PC-3 (cell line): ENCODE results near the gene BMP7.

Source experiments
- EZH2 ChIP-seq: fragments of 300-600 bp; sonication (generic); IDR thresholded peaks from one replicate; pipeline ENCODE4 v1.6.1; 2017; ENCODE audit warnings: antibody characterized with exemption, mild to moderate bottlenecking, low read length; ENCODE audit not compliant: unreplicated experiment
- TF ChIP-seq, protein P1 (sequence below): fragments of 300-600 bp; sonication (generic); conservative IDR thresholded peaks from 2 replicates; pipeline ENCODE4 v1.5.1; 2017; ENCODE audit warnings: antibody characterized with exemption, low read depth, mild to moderate bottlenecking, low read length

DNA sequence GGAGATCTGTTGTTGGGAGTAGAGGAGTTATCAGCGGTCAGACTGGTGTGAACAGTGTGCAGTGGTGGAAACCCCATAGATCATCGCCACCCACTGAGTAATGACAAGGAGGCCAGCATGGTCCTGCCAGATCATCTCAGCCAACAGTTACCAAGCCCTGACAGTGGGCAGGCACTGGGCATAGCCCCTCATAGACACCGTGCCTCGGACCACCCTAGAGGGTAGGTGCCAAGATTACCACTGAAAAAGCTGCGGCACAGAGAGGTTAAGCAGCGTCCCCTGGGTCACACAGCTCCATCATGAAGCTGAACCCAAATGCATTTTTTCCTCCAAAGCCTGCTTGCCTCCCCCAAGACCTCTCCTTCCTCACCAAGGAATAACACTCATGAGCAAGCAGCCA, 21.5 kb upstream of the BMP7 start:
- TF ChIP-seq, protein P1, sequence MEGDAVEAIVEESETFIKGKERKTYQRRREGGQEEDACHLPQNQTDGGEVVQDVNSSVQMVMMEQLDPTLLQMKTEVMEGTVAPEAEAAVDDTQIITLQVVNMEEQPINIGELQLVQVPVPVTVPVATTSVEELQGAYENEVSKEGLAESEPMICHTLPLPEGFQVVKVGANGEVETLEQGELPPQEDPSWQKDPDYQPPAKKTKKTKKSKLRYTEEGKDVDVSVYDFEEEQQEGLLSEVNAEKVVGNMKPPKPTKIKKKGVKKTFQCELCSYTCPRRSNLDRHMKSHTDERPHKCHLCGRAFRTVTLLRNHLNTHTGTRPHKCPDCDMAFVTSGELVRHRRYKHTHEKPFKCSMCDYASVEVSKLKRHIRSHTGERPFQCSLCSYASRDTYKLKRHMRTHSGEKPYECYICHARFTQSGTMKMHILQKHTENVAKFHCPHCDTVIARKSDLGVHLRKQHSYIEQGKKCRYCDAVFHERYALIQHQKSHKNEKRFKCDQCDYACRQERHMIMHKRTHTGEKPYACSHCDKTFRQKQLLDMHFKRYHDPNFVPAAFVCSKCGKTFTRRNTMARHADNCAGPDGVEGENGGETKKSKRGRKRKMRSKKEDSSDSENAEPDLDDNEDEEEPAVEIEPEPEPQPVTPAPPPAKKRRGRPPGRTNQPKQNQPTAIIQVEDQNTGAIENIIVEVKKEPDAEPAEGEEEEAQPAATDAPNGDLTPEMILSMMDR: no peak
- TF ChIP-seq EZH2: no peak
